Esophagus (tissue), 2 donors: Measurements from ENCODE around the gene TNFRSF14. TPM values are rescaled to one million over a fixed set of nuclear protein-coding genes. Genes with fewer than 3 reads are reported as not detected.
A peak's percentile ranks its signal among the peaks of the same experiment; 100 is the strongest.

Source experiments
- H3K27ac ChIP-seq, 2 donors: one replicate each; pipeline ENCODE4 v1.5.1; 2013; ENCODE audit warnings: low read depth in 2 of 2, mild to moderate bottlenecking in 2 of 2, inconsistent platforms in 1 of 2, low read length in 1 of 2, moderate library complexity in 1 of 2
- H3K27me3 ChIP-seq, 2 donors: one replicate each; pipeline ENCODE4 v1.6.1; 2013; ENCODE audit warnings: low read length in 2 of 2, control low read depth in 1 of 2, mild to moderate bottlenecking in 1 of 2; ENCODE audit not compliant: insufficient read depth in 2 of 2, control insufficient read depth in 1 of 2
- H3K36me3 ChIP-seq, 2 donors: one replicate each; pipeline ENCODE4 v1.6.1; 2013; ENCODE audit warnings: low read length in 1 of 2; ENCODE audit not compliant: control insufficient read depth in 2 of 2, insufficient read depth in 2 of 2
- H3K4me1 ChIP-seq, 2 donors: one replicate each; pipeline ENCODE4 v1.6.1; 2013; ENCODE audit warnings: low read length in 1 of 2; ENCODE audit not compliant: control insufficient read depth in 2 of 2, insufficient read depth in 2 of 2
- H3K4me3 ChIP-seq, 2 donors: one replicate each; pipeline ENCODE4 v1.5.1; 2013; ENCODE audit warnings: low read length in 2 of 2, mild to moderate bottlenecking in 2 of 2, low read depth in 1 of 2, moderate library complexity in 1 of 2
- H3K9me3 ChIP-seq, 2 donors: one replicate each; pipeline ENCODE4 v1.6.1; 2013; ENCODE audit warnings: mild to moderate bottlenecking in 2 of 2, low read depth in 1 of 2, low read length in 1 of 2, moderate library complexity in 1 of 2; ENCODE audit not compliant: control insufficient read depth in 2 of 2, insufficient read depth in 1 of 2
- WGBS, 2 donors: extraction: QIAGEN DNeasy Blood & Tissue Kit; methylation state at CpG; one replicate each; pipeline ENCODE4 v1.1.7; 2013; 5-methylcytosine and 5-hydroxymethylcytosine counted together
- polyA plus RNA-seq, 2 donors: library from polyadenylated mRNA; stranded (reverse); fragments of 200-250 nt; gene quantifications; one replicate each; pipeline ENCODE4 v1.2.3, GENCODE V29; 2013
- donor health status: healthy with polysubstance abuse.
- donor health status: Bipolar disorder and iron deficiency.

Gene TNFRSF14
- polyA plus RNA-seq, 2 donors = 34.1 to 57.5 TPM

- Histone ChIP-seq H3K9me3 (no peaks in the 10 kb centered on the region), H3K36me3 (peaks cover 18 to 50% of the 10 kb centered on the region in 2 donors), H3K4me1 (peaks cover 12 to 19% of the 10 kb centered on the region in 2 donors), H3K27ac (no peak overlapping the region), H3K4me3 (no peak overlapping the region), H3K27me3 (no peaks in the 10 kb centered on the region)
- WGBS, 2 donors = 92 to 95% methylated on average over 21 of the region's 21 CpGs
These were observed 35.4 kb upstream of the TNFRSF14 start for GRCh38 chr1:2520806-2521205.

GRCh38 chr1:2522230-2522629, 33.9 kb upstream of the TNFRSF14 start:
- Histone ChIP-seq H3K27me3 (no peaks in the 10 kb centered on the region), H3K4me1 (peaks cover 15 to 25% of the 10 kb centered on the region in 2 donors), H3K36me3 (peaks cover 18 to 38% of the 10 kb centered on the region in 2 donors), H3K4me3 (no peak overlapping the region), H3K9me3 (no peaks in the 10 kb centered on the region), H3K27ac (no peak overlapping the region)
- WGBS, 2 donors = 89 to 91% methylated on average over 7 of the region's 7 CpGs

- Histone ChIP-seq H3K27me3 (no peaks in the 10 kb centered on the region), H3K4me3 (no peak overlapping the region), H3K9me3 (no peaks in the 10 kb centered on the region), H3K4me1 (peaks cover 25 to 36% of the 10 kb centered on the region in 2 donors), H3K27ac (peak overlapping the region in 1 of 2 donors; percentile 18), H3K36me3 (peaks cover 16 to 31% of the 10 kb centered on the region in 2 donors)
- WGBS, 2 donors = 48 to 53% methylated on average over 32 of the region's 32 CpGs
These were observed 32.8 kb upstream of the TNFRSF14 start for GRCh38 chr1:2523191-2523890.

GRCh38 chr1:2523891-2524609, 32.1 kb upstream of the TNFRSF14 start:
- no peaks in the 10 kb centered on the region for H3K9me3 ChIP-seq
- H3K27ac ChIP-seq = peak overlapping the region in 1 of 2 donors; percentile 2
- H3K36me3 ChIP-seq = peaks cover 10 to 24% of the 10 kb centered on the region in 2 donors
- H3K4me1 ChIP-seq = peaks cover 27 to 36% of the 10 kb centered on the region in 2 donors
- no peaks in the 10 kb centered on the region for H3K27me3 ChIP-seq
- WGBS, 2 donors = 59 to 68% methylated on average over 10 of the region's 10 CpGs
- H3K4me3 ChIP-seq = no peak overlapping the region

- peak overlapping the region; percentile 45 to 75 for H3K27ac ChIP-seq
- H3K4me1 ChIP-seq = peaks cover 33 to 39% of the 10 kb centered on the region in 2 donors
- H3K36me3 ChIP-seq = peaks cover 7 to 11% of the 10 kb centered on the region in 2 donors
- 3% methylated on average over 20 of the region's 20 CpGs for WGBS, 2 donors
- no peaks in the 10 kb centered on the region for H3K27me3 ChIP-seq
- no peaks in the 10 kb centered on the region for H3K9me3 ChIP-seq
- peak overlapping the region; percentile 81 to 86 for H3K4me3 ChIP-seq
These were observed 30.6 kb upstream of the TNFRSF14 start for GRCh38 chr1:2525572-2525919.

GRCh38 chr1:2525920-2526823, 30.0 kb upstream of the TNFRSF14 start, which contains the start of gene PANK4:
TSS of gene PANK4 (minus strand) at chr1:2526596. CDS start at chr1:2526587, 9 bp downstream.
- Histone ChIP-seq H3K36me3 (peaks cover 1 to 6% of the 10 kb centered on the region in 2 donors), H3K27ac (peak within 1 kb of the TSS; percentile 91 to 92), H3K4me3 (peak within 1 kb of the TSS; percentile 81 to 86), H3K9me3 (no peaks in the 10 kb centered on the region), H3K4me1 (peaks cover 34 to 45% of the 10 kb centered on the region in 2 donors), H3K27me3 (no peaks in the 10 kb centered on the region)
- WGBS, 2 donors = 0 to 1% methylated on average over 72 to 107 of the region's 107 CpGs

GRCh38 chr1:2526824-2527555, 29.2 kb upstream of the TNFRSF14 start:
- Histone ChIP-seq H3K27ac (peak overlapping the region; percentile 77 to 92), H3K27me3 (no peaks in the 10 kb centered on the region), H3K4me1 (peaks cover 37 to 52% of the 10 kb centered on the region in 2 donors), H3K9me3 (no peaks in the 10 kb centered on the region), H3K4me3 (peak overlapping the region; percentile 23 to 86), H3K36me3 (no peaks in the 10 kb centered on the region)
- 24 to 30% methylated on average over 20 of the region's 20 CpGs for WGBS, 2 donors

GRCh38 chr1:2527556-2527860, 28.7 kb upstream of the TNFRSF14 start:
- H3K4me1 ChIP-seq = peaks cover 37 to 57% of the 10 kb centered on the region in 2 donors
- no peaks in the 10 kb centered on the region for H3K27me3 ChIP-seq
- no peaks in the 10 kb centered on the region for H3K9me3 ChIP-seq
- H3K36me3 ChIP-seq = no peaks in the 10 kb centered on the region
- H3K27ac ChIP-seq = peak overlapping the region; percentile 43 to 77
- WGBS, 2 donors = 66 to 83% methylated on average over 4 of the region's 4 CpGs
- H3K4me3 ChIP-seq = no peak overlapping the region

GRCh38 chr1:2528016-2528415, 28.2 kb upstream of the TNFRSF14 start:
- Histone ChIP-seq H3K4me1 (peaks cover 37 to 60% of the 10 kb centered on the region in 2 donors), H3K4me3 (no peak overlapping the region), H3K27me3 (no peaks in the 10 kb centered on the region), H3K36me3 (no peaks in the 10 kb centered on the region), H3K27ac (peak overlapping the region in 1 of 2 donors; percentile 2), H3K9me3 (no peaks in the 10 kb centered on the region)
- 39 to 43% methylated on average over 12 of the region's 12 CpGs for WGBS, 2 donors
